Right renal cortex interstitium (tissue), 3 donors: Measurements from ENCODE around the gene FAM83G. TPM values are rescaled to one million over a fixed set of nuclear protein-coding genes. Genes with fewer than 3 reads are reported as not detected.
"Not testable (repeated sequence)": the region's sequence is repeated elsewhere in the genome, so short reads cannot be mapped to it uniquely, and the experiment has no call there.

Source experiments
- DNase-seq, 3 donors: peaks; one replicate each; pipeline ENCODE4 v3.0.0-alpha.2; 2013; ENCODE audit warnings: low read depth in 3 of 3, low spot score in 2 of 3
- polyA plus RNA-seq, 3 donors: library from polyadenylated mRNA; unstranded; fragments of 120-200 nt; gene quantifications; one replicate each; pipeline ENCODE4 v1.2.1, GENCODE V29; 2013; ENCODE audit not compliant: insufficient read length in 3 of 3

Gene FAM83G
- polyA plus RNA-seq, 3 donors: 5.8 to 7.1 (median 5.9) TPM

GRCh38 chr17:18933102-18934058 lies 71.2 kb downstream of the FAM83G start:
- no peak for DNase-seq

DNA sequence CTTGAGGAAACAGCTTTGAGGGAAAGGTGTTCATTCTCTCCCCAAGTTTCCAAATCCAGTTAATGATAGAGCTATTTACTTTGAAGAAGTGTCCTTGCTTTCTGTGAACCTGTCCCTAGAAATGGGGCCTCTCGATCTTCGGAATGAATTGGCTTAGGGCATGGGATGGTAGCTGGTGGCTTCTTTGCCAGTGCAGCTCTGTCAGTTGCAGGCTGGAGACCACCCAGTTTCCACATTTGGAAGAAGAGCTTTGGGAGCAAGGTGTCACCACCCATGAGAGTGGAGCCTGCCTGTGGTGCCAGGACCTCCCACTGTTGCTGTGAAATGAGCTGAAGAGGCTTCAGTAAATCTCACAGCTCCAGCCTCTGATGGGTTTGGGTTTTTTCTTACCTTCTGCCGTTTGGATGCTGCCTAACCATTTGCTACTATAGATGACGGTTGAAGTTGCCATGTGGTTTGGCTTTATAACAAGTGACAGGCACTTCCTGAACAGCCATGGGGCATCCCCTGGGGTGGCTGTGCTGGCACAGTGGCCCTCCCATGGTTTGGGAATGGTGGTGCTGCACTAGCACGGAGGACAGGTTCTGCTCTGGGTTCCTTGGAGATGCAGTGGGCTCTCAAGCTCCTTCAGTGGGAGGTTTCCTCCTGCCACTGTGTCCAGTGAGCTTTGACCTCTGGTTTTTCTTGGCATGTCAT lies 72.1 kb downstream of the FAM83G start:
- DNase-seq: no peak

- DNase-seq: no peak
These were observed 75.9 kb downstream of the FAM83G start for GRCh38 chr17:18928628-18929125.

DNA sequence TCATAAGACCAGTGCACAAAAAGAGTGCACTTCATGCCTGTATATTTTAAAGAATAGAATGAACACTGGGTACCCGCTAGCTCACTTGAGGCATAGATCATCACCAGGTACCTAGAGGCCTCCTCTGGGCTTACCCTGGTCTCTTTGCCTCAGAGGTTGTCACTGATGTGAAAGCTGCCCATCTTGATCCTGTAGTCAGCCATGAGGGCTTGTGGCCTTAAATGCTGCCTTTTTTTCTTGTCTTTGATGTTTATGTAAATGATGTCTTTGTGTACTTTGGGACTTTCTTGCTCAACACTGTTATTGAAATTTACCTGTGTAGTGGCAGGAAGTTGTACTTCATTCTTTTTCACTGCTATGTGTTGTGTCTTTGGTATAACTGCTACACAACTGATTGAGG lies 79.4 kb downstream of the FAM83G start:
- no peak for DNase-seq

- DNase-seq: not testable (repeated sequence)
These were observed 82.0 kb downstream of the FAM83G start for GRCh38 chr17:18922596-18922995.

DNA sequence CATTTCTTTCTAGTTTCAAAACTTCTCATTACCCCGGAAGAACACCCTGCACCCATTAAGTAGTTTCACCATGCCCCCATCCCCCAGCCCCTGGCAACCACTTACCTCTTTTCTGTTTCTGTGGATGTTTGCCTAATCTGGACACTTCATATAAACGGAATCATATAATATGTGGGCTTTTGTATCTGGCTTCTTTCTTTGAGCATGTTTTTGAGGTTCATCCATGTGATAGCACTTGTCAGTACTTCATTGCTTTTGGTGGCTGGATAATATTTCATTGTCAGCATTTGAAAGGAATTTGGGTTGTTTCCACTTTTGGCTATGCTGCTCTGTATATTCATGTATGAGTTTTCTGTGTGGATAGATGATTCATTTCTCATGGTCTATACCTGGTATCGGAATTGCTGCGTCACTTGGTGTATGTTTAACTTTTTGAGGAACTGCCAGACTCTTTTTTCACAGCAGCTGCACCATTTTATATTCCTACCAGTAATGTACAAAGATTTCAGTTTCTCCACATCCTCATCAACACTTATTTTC lies 82.6 kb downstream of the FAM83G start:
- DNase-seq: no peak

DNA sequence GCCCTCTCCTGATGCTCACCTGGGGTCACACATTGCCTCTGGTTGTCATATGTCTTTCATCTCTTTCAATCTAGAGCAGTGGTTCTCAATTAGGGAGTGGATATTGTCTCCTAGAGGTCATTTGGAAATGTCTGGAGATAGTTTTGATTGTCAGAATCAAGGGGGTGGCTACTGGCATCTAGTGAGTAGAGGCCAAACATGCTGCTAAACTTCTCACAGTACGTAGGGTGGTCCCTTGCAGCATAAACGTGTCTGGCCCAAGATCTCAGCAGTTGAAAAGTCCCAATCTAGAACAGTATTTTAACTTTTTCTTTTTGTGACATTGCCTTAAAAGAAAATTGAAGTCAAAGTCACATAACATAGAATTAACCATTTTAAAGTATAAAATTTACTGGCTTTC lies 83.1 kb downstream of the FAM83G start:
- no peak for DNase-seq

DNA sequence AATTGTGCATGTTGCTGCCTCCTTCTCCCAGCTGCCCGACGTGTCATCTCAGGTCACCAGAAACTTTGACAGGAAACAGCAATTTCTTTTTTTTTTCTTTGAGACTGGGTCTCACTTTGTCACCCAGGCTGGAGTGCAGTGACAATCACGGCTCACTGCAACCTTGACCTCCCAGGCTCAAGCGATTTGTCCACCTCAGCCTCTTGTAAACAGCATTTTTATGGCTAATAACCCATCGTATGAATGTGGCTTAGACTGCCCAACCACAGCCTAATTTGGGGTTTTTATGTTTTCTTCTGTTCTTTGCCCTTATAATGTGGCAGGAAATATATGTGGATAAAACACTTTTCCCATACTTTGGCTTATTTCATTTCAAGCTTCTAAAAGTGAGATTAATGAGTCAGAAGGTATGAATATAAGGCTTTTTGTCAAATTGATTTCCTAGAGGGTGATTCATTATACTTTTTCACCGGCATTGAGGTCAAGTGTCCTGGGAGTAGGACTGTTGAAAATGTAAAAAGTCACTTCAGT lies 83.6 kb downstream of the FAM83G start:
- no peak for DNase-seq

GRCh38 chr17:18919963-18920362 lies 84.6 kb downstream of the FAM83G start:
- DNase-seq: no peak

Other genes starting within 250 kb of the FAM83G start
- 10 to 100 TPM; 49.0 to 53.9 (median 53.6) TPM for gene TVP23B, start 223.6 kb downstream of the FAM83G start, polyA plus RNA-seq
- gene PRPSAP2, start 146.6 kb downstream of the FAM83G start, polyA plus RNA-seq: 10 to 100 TPM; 60.6 to 61.4 (median 61.2) TPM
- under 1 TPM; 0.18 to 0.54 (median 0.42) TPM for gene SLC5A10, start 52.6 kb downstream of the FAM83G start, polyA plus RNA-seq
- gene GRAP, start 42.2 kb upstream of the FAM83G start, polyA plus RNA-seq: 1 to 10 TPM; 5.0 to 7.6 (median 5.7) TPM
- 1 to 10 TPM in 2 of 3 donors, under 1 TPM in 1; 1.00 to 3.2 (median 2.5) TPM for gene GRAPL, start 122.8 kb upstream of the FAM83G start, polyA plus RNA-seq
- 10 to 100 TPM; 44.8 to 49.6 (median 48.2) TPM for gene EPN2, start 232.6 kb upstream of the FAM83G start, polyA plus RNA-seq